ENCODE measurements around the gene LRRC7. TPM values are rescaled to one million over a fixed set of nuclear protein-coding genes. Genes with fewer than 3 reads are reported as not detected.
A peak's percentile ranks its signal among the peaks of the same experiment; 100 is the strongest.

Gene LRRC7
- total and polyA plus RNA-seq, 2 of the 8 experiments (the other 6 are each of a cell fraction or from before 2014, with no cell fraction given) = 0.03 to 0.17 TPM

- Histone ChIP-seq H3K4ac (replicated peaks; ENCODE audit: insufficient read length, low read depth, low read length) (no peak overlapping the region), H4K91ac (replicated peaks; ENCODE audit: insufficient read length, low read length) (no peak overlapping the region), H4K5ac (ENCODE audit: insufficient read length, low read depth, low read length) (no peak overlapping the region), H2BK5ac (ENCODE audit: low read depth, low read length) (no peak overlapping the region), H3K36me3 (ENCODE audit: control insufficient read depth in 2 of 4, insufficient read depth in 4 of 4, low read length in 3 of 4) (no peaks in the 10 kb centered on the region), H2BK20ac (ENCODE audit: low read length) (no peak overlapping the region), H4K8ac (ENCODE audit: extremely low read depth, insufficient read depth, low read length) (no peak overlapping the region), H3K9ac (replicated peaks in 1 of 4; ENCODE audit: extremely low read depth in 1 of 4, low read depth in 3 of 4, low read length in 3 of 4) (no peak overlapping the region), H3K4me3 (ENCODE audit: extremely low read depth in 1 of 4, insufficient read depth in 2 of 4, low read depth in 3 of 4, low read length in 4 of 4) (no peak overlapping the region), H2BK120ac (replicated peaks; ENCODE audit: low read depth, low read length) (no peak overlapping the region), H3K18ac (ENCODE audit: extremely low read depth, low read length) (no peak overlapping the region), H3K9me3 (ENCODE audit: insufficient read depth in 2 of 2, low read depth in 1 of 2, low read length in 1 of 2) (no peaks in the 10 kb centered on the region), H2AFZ (ENCODE audit: low read length) (no peak overlapping the region), H3K79me1 (ENCODE audit: low read depth, low read length) (no peaks in the 10 kb centered on the region), H3K14ac (ENCODE audit: insufficient read length) (no peak overlapping the region), H3K27ac (ENCODE audit: low read depth, low read length) (no peak overlapping the region), H3K23ac (ENCODE audit: insufficient read length) (no peak overlapping the region), H3K23me2 (ENCODE audit: low read depth, low read length) (peaks cover 1% of the 10 kb centered on the region; the same call in 1 of the 2 replicates), H4K20me1 (replicated peaks in 1 of 2; ENCODE audit: control insufficient read depth in 1 of 2, insufficient read depth in 2 of 2, low read length in 2 of 2) (no peaks in the 10 kb centered on the region), H3K56ac (replicated peaks; ENCODE audit: insufficient read length, low read depth, low read length) (no peak overlapping the region), H3K4me1 (replicated peaks in 1 of 4; ENCODE audit: control insufficient read depth in 3 of 4, insufficient read depth in 4 of 4, low read length in 3 of 4) (no peaks in the 10 kb centered on the region), H3K4me2 (ENCODE audit: insufficient read depth in 1 of 2, low read depth in 2 of 2, low read length in 2 of 2) (no peak overlapping the region), H3K79me2 (ENCODE audit: control insufficient read depth in 1 of 2, insufficient read depth in 2 of 2, low read length in 2 of 2) (no peaks in the 10 kb centered on the region), H2AK5ac (ENCODE audit: low read depth, low read length) (no peak overlapping the region), H3K27me3 (replicated peaks in 1 of 4; ENCODE audit: control insufficient read depth in 3 of 4, extremely low read depth in 1 of 4, insufficient read depth in 3 of 4, low read length in 3 of 4) (no peaks in the 10 kb centered on the region), H2BK12ac (ENCODE audit: low read depth, low read length) (no peak overlapping the region), H2BK15ac (ENCODE audit: low read length) (no peak overlapping the region)
- no peak for DNase-seq (ENCODE audit: low read depth in 1 of 2, low spot score in 2 of 2)
- ChIA-PET POLR2A (ENCODE audit: partially characterized antibody) (no interaction called here), CTCF (ENCODE audit: partially characterized antibody) (no interaction called here)
- 98% methylated on average over 35 of the region's 36 CpGs; no CpG with 5 or more reads in 1 of the 2 experiments for WGBS, 2 experiments (ENCODE audit: extremely low coverage in 1 of 2, insufficient coverage in 1 of 2, insufficient read length in 1 of 2, insufficient replicate concordance in 2 of 2, low coverage in 1 of 2, low lambda C conversion rate in 2 of 2, missing lambda C conversion rate in 1 of 2)
- TF ChIP-seq CBX5 (IDR thresholded peaks at IDR 0.05; ENCODE audit: low read depth, low read length) (no peak), E2F6 (IDR thresholded peaks at IDR 0.05) (0 out of 2 replicates have a peak, but pooled peaks have one; percentile 35), CREB1 (IDR thresholded peaks at IDR 0.05) (no peak), SIN3A (conservative IDR thresholded peaks at IDR 0.05 in 1 of 2, IDR thresholded peaks at IDR 0.05 in 1 of 2; ENCODE audit: low read depth in 1 of 2, low read length in 2 of 2) (no peak), CTCF (IDR thresholded peaks at IDR 0.05; ENCODE audit: control extremely low read depth in 1 of 3, insufficient read depth in 1 of 3, low read depth in 1 of 3, low read length in 3 of 3) (no peak)
- no peak for FAIRE-seq
Observed at GRCh38 chr1:69919129-69919921, 351.6 kb downstream of the LRRC7 start.
